GM21723 (cell line): Measurements from ENCODE around the gene PCDHGA10.
A peak's percentile ranks its signal among the peaks of the same experiment; 100 is the strongest.
"Not testable (repeated sequence)": the region's sequence is repeated elsewhere in the genome, so short reads cannot be mapped to it uniquely, and the experiment has no call there.

ENCODE experiments used
- ATAC-seq: cut with Tn5 transposase; IDR thresholded peaks from one replicate; pipeline ENCODE4 v1.9.1; 2021; ENCODE audit warnings: mild to moderate bottlenecking, moderate library complexity; ENCODE audit not compliant: unreplicated experiment

Gene PCDHGA10

GRCh38 chr5:141412854-141413539 is at the start of gene PCDHGA10:
Gene PCDHGA10, plus strand, starts transcription at chr5:141412987. Its CDS starts 189 bp downstream, at chr5:141413176.
- ATAC-seq: peak; percentile 78

GRCh38 chr5:141363952-141364660 is 48.7 kb upstream of the PCDHGA10 start, which contains the start of gene PCDHGA5:
Gene PCDHGA5, plus strand, starts transcription at chr5:141364162. Its CDS starts 169 bp downstream, at chr5:141364331.
- no peak for ATAC-seq

- ATAC-seq: no peak
Measured at GRCh38 chr5:141366016-141366896, 46.5 kb upstream of the PCDHGA10 start.

- peak; percentile 97 for ATAC-seq
Measured at GRCh38 chr5:141369994-141370848, 42.6 kb upstream of the PCDHGA10 start, which contains the start of gene PCDHGB3. Gene PCDHGB3, plus strand, starts transcription at chr5:141370242. Its CDS starts 153 bp downstream, at chr5:141370395.

GRCh38 chr5:141371572-141372475 is 41.0 kb upstream of the PCDHGA10 start:
- no peak for ATAC-seq

GRCh38 chr5:141373673-141374317 is 39.0 kb upstream of the PCDHGA10 start, which contains the start of gene PCDHGA6:
Gene PCDHGA6, plus strand, starts transcription at chr5:141373891. Its CDS starts 193 bp downstream, at chr5:141374084.
- ATAC-seq: no peak

GRCh38 chr5:141374627-141375026 is 38.2 kb upstream of the PCDHGA10 start:
- ATAC-seq: no peak

GRCh38 chr5:141375444-141376155 is 37.2 kb upstream of the PCDHGA10 start:
- not testable (repeated sequence) for ATAC-seq

- ATAC-seq: no peak
Measured at GRCh38 chr5:141382469-141383294, 30.1 kb upstream of the PCDHGA10 start, which contains the start of gene PCDHGA7. Gene PCDHGA7, plus strand, starts transcription at chr5:141382742. Its CDS starts 158 bp downstream, at chr5:141382900.

GRCh38 chr5:141383345-141383744 is 29.4 kb upstream of the PCDHGA10 start:
- no peak for ATAC-seq

GRCh38 chr5:141384471-141385267 is 28.1 kb upstream of the PCDHGA10 start:
- ATAC-seq: no peak

- not testable (repeated sequence) for ATAC-seq
Measured at GRCh38 chr5:141387557-141388311, 25.1 kb upstream of the PCDHGA10 start, which contains the start of gene PCDHGB4. Gene PCDHGB4, plus strand, starts transcription at chr5:141387698. Its CDS starts 187 bp downstream, at chr5:141387885.

- ATAC-seq: no peak
Measured at GRCh38 chr5:141388661-141389060, 24.1 kb upstream of the PCDHGA10 start.

GRCh38 chr5:141389153-141390042 is 23.4 kb upstream of the PCDHGA10 start:
- ATAC-seq: no peak
